ENCODE measurements around the gene NUDT22.

The NUDT22 gene

DNA sequence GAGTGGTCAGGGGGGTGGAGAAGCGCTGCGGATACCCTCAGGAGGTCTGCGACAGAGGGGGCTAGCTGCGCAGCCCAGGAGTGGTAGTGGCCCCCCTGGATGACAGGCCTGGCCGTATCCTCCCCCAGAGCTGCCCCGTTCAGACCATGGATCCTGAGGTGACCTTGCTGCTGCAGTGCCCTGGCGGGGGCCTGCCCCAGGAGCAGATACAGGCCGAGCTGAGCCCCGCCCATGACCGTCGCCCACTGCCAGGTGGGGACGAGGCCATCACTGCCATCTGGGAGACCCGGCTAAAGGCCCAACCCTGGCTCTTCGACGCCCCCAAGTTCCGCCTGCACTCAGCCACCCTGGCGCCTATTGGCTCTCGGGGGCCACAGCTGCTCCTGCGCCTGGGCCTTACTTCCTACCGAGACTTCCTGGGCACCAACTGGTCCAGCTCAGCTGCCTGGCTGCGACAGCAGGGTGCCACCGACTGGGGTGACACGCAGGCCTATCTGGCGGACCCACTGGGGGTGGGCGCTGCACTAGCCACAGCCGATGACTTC is 505 bp downstream of the NUDT22 start:
- in situ Hi-C loops (cut with MboI; ENCODE audit: low sequenced_read_pairs), result no loop called here

DNA sequence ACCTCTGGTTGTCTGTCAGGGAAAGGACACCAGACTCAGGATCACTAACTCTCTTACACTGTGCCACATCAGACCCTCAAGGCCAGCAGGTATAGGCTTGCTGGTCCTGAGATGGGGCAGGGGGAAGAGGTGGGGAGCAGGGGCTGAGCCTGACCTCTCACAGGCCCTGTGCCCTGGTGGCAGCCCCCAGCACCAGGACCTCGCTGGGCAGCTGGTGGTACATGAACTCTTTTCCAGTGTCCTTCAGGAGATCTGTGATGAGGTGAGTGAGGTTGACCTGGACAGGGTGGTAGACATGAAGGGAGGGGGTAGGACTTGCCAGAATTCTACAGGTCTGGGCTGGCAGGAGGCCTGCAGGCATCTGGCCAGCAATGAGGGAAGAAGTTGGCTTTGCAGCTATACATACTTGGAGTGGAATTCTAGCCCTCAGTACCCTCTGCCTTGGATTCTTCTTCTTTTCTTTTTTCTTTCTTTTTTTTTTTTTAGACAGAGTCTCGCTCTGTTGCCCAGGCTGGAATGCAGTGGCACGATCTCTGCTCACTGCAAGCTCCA is 1.4 kb downstream of the NUDT22 start:
- in situ Hi-C loops (cut with MboI; ENCODE audit: low sequenced_read_pairs), result no loop called here

GRCh38 chr11:64229090-64229743 is 3.1 kb downstream of the NUDT22 start:
- in situ Hi-C loops (cut with MboI; ENCODE audit: low sequenced_read_pairs), result no loop called here

GRCh38 chr11:64229744-64230170 is 3.7 kb downstream of the NUDT22 start:
- in situ Hi-C loops (cut with MboI; ENCODE audit: low sequenced_read_pairs), result no loop called here

DNA sequence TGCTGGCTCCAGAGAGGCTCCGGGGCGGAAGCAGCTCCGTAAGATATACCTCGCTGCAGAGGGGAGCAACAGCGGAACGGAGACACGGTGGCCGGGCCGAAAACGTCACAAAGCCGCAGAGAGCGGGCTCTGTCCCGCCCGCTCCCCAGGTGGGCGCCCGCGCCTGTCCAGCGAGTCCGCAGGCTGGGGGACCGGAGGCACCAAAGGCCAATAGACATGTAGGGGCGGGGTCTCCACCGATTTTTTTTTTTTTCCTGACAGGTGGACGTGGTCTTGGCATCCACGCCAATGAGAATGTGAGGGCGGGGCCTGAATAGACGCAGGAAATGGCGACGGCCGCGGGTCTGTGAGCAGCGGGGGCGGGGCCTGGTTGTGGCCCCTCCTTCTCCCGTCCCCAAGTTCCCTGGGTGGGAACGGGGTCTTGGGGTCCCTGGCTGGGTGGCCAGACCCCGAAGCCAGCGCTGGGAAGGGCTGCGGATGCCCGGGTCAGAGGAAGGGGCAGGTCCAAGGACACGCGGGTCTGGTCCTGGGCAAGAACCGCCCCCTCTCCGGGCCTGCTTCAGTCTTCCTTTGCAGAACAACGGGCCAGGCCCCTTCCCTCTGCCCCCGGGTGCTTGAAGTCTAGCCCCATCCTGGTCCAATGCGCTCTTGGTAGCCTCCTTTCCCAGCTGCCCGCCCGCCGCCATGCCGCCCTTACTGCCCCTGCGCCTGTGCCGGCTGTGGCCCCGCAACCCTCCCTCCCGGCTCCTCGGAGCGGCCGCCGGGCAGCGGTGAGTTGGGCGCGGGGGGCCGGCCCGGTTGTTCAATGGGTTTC is 4.3 kb downstream of the NUDT22 start, which contains the start of gene DNAJC4:
Gene DNAJC4 (plus strand): TSS at position 378 of the 814 bp plus-strand sequence. CDS start 307 bp downstream, at position 685.
- in situ Hi-C loops (cut with MboI; ENCODE audit: low sequenced_read_pairs), result no loop called here

GRCh38 chr11:64230985-64231365 is 4.9 kb downstream of the NUDT22 start:
- in situ Hi-C loops (cut with MboI; ENCODE audit: low sequenced_read_pairs), result no loop called here

DNA sequence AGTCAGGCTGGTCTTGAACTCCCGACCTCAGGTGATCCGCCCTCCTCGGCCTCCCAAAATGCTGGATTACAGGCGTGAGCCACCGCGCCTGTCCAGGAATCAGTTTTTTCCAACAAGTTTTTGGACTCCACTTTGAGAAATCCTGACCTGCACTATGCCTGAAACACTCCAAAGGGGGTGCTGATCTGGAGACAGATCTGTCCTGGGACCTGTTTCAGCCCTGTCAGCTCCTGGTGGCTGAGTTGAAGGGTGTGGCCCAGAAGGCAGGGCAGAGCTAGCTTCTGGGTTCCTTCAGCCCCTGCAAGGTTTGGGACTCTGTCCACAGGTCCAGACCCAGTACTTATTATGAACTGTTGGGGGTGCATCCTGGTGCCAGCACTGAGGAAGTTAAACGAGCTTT is 5.5 kb downstream of the NUDT22 start:
- in situ Hi-C loops (cut with MboI; ENCODE audit: low sequenced_read_pairs), result no loop called here

GRCh38 chr11:64232182-64232966 is 6.3 kb downstream of the NUDT22 start:
- in situ Hi-C loops (cut with MboI; ENCODE audit: low sequenced_read_pairs), result no loop called here

GRCh38 chr11:64232967-64233315 is 6.9 kb downstream of the NUDT22 start:
- in situ Hi-C loops (cut with MboI; ENCODE audit: low sequenced_read_pairs), result no loop called here

- in situ Hi-C loops (cut with MboI; ENCODE audit: low sequenced_read_pairs), result no loop called here
These were observed 8.0 kb downstream of the NUDT22 start, which contains the start of gene VEGFB for GRCh38 chr11:64233913-64234586. Gene VEGFB (plus strand): TSS chr11:64234584. CDS start chr11:64234834, 250 bp downstream.

DNA sequence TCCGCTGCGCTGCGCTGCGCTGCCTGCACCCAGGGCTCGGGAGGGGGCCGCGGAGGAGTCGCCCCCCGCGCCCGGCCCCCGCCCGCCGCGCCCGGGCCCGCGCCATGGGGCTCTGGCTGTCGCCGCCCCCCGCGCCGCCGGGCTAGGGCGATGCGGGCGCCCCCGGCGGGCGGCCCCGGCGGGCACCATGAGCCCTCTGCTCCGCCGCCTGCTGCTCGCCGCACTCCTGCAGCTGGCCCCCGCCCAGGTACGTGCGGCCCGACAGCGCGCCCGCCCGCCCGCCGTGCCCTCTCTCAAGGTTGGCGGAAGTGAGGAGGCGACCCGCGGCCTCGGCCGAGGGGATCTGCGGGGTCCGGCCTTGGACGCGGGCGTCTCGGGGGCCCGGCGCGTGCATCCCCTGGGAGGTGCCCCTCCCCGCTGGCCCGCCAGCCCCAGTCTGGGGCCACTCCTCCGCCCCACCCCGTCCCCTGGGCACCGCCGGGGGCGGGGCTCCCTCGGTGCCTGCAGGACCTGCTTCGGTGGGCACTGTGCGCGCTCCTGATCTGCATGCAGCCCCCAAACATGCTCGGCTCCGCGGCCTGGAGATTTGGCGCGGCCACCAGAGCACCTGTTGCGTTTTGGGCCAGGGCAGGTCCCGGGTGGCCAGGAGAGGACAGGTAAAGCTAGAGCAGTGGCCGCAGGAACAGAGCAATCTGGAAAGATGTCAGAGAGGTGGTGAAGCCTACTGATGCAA is 8.7 kb downstream of the NUDT22 start:
- in situ Hi-C loops (cut with MboI; ENCODE audit: low sequenced_read_pairs), result no loop called here

GRCh38 chr11:64235437-64236161 is 9.5 kb downstream of the NUDT22 start:
- in situ Hi-C loops (cut with MboI; ENCODE audit: low sequenced_read_pairs), result no loop called here

GRCh38 chr11:64237484-64237951 is 11.4 kb downstream of the NUDT22 start:
- in situ Hi-C loops (cut with MboI; ENCODE audit: low sequenced_read_pairs), result no loop called here

GRCh38 chr11:64238076-64238475 is 12.0 kb downstream of the NUDT22 start:
- in situ Hi-C loops (cut with MboI; ENCODE audit: low sequenced_read_pairs), result no loop called here

- in situ Hi-C loops (cut with MboI; ENCODE audit: low sequenced_read_pairs), result no loop called here
These were observed 12.9 kb downstream of the NUDT22 start for GRCh38 chr11:64238999-64239398.

DNA sequence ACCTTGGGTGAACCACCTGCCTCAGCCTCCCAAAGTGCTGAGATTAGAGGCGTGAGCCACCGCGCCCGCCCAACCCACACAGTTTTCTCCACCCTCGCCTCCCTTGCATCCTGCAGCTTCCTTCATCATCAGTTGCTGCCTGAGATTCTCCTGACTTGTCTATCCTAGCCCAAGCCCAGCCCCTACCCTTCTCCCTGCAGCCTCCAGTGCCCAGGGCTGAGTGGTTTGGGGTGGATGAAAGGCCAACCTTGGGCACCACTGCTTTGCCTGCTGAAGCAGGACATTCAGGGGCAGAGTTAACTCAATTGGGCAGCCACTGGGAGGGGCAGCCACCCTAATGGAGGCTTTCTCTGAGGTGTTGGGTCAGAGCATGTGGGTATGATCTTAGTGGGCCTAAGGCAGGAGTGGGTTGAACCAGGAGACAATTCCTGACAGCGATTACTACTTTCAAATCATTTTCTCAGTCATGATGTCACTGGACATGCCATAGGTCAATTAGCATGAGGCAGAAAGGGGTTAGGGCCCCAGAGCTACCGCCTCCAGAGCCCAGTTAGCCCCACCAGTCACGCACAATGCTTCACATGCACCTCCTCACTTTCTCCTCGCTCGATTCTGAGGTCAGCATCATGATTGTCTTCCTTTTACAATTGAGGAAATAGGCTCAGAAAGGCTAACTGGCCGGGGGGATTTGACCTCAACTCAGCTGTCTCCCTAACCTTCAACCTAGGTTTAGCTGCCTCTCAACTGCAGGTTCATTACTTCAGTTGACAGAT is 13.8 kb downstream of the NUDT22 start:
- in situ Hi-C loops (cut with MboI; ENCODE audit: low sequenced_read_pairs), result no loop called here

DNA sequence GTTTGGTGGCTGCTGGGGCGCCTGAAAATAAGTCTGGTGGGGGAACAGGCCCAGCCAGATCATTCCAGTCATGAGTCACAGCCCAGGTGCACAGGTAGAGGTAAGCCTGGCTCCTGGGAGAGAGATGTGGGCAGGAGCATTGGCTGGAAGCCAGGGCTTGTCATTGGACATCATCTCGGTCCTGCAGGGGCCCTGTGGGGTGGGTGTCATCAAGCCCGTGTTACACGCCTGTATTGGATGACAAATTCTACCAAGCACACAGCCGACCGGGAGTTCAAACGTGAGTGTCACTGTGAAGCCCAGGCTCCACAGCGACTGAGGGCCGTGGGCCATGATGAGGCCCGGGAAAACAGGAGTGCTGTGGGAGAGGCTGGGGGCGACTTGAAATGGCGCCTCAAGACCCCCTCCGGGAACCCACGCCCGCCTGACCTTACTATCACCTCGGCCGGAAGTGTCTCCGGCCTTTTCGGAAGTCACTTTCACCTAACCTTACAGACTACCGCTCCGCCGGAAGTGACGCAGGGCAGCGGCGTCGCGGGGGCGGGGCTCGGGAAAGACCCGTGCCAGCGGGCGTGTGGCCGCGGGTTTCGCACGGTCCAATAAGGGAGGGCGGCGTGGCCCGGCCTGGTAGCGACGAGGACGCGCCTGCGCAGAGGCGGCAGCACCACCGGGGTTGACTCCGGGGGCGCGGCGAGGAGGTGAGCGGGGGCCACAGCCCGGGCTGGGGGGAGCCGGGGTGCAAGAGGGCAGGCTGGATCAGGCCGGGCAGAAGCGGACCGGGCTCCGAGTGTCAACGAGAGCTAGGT is 14.6 kb downstream of the NUDT22 start, which contains the start of gene FKBP2:
Gene FKBP2 (plus strand): TSS at position 661 of the 806 bp plus-strand sequence. CDS start 1,293 bp downstream, outside the sequence.
- in situ Hi-C loops (cut with MboI; ENCODE audit: low sequenced_read_pairs), result no loop called here

Measured in HL-60/S4 treated with retinoic acid at 250 ng/mL for 4 days and 3 days (cell line).